Hematopoietic multipotent progenitor cell treated with erythropoietin and hydrocortisone succinate and interleukin-3 and kit ligand, for 15 days (in vitro differentiated cells): Measurements from ENCODE around the gene OR10Z1.

ENCODE experiments used
- DNase-seq: peaks from one replicate; pipeline ENCODE4 v3.0.0-alpha.2; 2015; ENCODE audit warnings: low spot score

Gene OR10Z1, protein sequence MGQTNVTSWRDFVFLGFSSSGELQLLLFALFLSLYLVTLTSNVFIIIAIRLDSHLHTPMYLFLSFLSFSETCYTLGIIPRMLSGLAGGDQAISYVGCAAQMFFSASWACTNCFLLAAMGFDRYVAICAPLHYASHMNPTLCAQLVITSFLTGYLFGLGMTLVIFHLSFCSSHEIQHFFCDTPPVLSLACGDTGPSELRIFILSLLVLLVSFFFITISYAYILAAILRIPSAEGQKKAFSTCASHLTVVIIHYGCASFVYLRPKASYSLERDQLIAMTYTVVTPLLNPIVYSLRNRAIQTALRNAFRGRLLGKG

DNA sequence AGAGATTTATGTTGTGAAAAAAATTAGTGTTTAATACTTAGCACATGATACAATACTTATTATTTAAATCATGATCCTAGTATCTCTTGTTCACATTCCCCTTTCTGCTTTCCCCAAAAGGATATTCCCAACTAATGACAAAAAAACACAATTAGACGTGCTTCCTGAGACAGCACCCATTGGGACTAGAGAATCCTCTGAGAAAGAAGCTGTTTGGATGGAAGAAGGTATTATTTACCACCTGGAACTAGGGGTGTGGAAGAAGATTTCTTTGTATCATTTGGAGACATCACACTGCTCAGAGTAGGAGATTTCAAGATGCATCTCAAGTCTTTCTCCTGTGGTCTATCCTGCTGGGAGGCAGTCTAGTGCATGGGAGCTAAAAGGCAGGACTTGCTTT is at the start of gene OR10Z1:
Gene OR10Z1 (plus strand): TSS at position 301 of the 400 bp plus-strand sequence. CDS start 1,171 bp downstream, outside the sequence.
- no peak for DNase-seq

DNA sequence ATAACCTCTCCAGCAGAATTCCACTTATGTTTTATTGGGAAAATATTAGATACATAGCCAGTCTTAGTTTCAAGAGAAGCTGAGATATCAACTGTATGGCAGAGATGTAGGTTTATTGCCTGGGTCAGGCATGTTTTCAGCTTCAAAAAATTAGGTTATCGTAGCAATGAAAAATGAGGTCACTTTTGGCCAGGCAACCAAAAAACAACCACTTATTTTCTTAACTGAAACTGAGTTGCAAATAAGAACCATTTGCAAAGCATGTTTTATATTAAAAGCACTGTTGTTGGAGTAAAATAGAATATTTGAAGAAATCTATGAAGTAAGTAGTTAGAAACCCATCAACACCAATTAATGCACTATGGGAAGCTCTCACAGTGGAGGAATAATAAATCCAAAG is 45.4 kb upstream of the OR10Z1 start:
- DNase-seq, result no peak

DNA sequence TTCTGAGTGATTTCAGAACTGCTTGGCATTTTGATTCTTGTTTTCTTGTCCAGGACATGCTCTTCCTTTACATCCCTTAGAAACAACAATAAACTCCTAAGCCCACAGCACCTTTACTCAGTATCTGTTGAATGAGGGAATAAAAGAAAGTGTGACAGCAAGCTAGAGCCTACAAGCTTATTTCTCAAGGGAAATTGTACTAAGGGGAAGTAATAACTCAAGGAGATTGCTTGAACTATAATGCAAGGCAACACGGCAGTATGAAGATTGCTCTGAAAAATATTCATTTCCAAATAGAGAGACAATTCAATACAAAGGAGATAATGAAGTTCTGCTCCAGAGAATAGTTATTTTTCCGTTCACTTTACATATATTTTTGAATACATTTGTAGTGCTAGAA is 41.2 kb upstream of the OR10Z1 start:
- DNase-seq, result no peak

DNA sequence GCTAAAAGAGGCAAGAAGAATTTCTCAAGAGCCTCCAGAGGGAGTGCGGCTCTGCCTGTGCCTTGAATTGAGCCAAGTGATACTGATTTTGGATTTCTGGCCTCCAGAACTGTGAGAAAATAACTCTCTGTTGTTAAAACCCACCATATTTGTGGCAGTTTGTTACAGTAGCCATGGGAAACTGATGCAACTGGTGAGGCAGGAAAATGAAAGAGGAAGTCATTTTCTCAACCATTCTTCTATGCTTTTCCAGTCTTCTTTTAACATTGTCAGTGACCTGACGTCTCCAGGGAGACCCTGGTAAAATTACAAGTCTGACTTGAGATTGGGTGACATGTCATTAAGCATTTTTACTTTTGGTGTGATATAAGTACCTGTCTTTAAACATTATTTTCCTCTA is 40.5 kb upstream of the OR10Z1 start:
- no peak for DNase-seq

DNA sequence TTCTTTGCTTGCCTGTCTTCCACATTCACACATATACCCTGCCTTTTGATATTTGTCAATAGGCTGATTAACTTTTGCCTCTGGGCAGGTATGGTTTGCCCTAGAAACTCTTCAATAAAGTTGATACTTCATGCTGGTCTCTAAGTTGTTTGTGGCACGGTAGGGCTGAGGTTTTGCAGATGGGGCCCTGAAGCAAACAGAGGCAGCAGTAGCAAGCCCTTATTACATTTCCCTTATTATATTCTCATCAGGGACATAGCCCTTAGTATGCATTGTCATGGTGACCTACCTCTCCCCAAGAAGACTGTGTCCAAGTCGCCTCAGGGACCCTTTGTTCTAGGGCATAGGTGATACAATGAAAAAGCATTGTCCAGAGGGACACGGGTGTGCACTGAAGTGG is 34.6 kb upstream of the OR10Z1 start, which contains the start of gene OR6P1:
Gene OR6P1 (minus strand): TSS at position 101 of the 400 bp plus-strand sequence. CDS start 6,976 bp downstream, outside the sequence.
- DNase-seq, result no peak

DNA sequence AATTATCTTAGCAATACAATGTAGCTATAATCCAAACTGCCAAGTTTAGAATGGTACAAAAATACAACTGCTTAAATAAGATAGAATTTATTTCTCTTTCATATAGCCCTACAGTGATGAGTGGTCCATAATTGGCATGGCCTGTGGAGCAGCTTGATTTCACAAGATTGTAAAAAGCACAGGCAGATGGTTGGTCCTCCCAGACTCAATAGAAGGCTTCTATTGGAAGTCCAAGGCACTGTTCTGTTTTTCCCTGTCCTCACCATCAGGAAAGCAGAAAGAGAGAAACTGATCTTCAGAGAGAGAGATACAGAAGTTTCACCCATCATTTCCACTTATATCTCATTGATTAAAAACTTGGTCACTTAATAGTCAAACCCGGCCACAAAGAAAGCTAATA is 32.8 kb upstream of the OR10Z1 start:
- DNase-seq, result no peak

DNA sequence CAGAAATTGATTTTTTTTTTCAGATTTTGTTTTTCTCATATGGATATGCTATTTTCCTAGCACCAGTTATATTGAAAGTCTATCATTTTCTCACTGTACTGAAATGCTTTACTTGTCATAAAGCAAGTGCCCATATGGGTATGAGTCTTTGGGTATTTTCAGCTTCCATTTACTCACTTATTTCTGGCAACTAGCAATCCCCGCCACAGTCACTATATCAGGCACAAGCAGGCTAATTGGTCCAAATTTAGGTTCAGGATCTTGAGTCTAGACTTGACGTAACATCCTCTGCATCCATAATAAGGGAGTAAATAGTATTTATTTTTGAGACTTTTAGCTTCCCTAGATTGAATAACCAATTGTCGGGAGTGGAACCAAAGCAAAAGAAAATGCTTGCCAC is 27.5 kb upstream of the OR10Z1 start:
- no peak for DNase-seq

DNA sequence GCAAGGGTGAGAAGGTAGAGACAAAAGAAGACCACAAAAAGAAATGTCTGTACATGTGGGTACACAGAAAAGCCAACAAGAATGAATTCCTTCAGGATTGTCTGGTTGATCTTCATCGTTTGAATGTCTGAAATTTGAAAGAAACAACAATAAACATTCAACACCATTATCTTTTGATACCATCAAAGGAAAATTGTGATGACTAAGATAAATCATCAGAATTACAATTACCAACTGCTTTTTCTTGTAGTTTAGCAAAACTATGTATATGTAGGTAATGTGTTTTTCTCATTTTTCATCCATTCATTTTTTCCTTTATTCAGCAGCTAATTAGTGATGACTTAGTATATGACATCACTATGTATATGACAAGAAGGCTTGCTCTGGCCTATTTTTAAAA is 25.3 kb upstream of the OR10Z1 start, which contains the start of gene OR10X1:
Gene OR10X1 (minus strand): TSS at position 167 of the 400 bp plus-strand sequence. CDS start 0 bp downstream, at position 167.
- no peak for DNase-seq

DNA sequence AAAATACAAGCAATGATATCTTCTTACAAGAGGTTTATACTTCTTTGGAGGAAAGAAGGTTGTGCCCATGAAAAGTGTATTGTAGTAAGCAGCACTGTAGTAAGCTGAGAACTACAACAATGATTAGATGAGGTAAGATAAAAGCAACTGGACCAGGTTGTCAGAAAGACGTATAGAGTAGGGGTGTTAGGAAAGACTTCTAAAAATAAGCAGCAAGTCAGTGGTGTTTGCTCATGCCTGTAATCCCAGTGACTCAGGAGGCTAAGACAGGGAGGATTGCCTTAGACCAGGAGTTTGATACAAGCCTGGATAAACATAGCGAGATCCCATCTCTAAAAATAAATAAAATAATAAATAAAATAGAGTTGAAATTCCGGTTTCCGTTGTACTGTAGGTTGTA is 21.1 kb upstream of the OR10Z1 start:
- no peak for DNase-seq

DNA sequence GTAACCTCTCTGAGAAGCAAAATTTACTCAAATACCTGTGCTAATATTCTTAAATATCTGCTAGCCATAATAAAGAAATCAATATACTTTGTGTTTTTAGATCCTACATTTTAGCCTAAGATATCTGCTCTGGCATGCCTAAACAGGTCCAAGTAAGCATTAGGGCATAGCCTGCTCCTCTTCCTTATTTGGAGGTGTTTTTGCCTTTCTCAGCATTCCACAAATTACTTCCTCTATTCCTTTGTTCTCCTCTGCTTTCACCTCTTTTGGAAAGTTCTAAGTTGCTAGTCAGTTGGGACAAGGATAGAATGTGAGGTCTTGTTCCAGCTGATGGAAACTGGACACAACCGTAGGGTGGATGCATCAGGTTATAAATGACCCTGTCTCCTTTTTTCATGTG is 18.1 kb upstream of the OR10Z1 start:
- no peak for DNase-seq

DNA sequence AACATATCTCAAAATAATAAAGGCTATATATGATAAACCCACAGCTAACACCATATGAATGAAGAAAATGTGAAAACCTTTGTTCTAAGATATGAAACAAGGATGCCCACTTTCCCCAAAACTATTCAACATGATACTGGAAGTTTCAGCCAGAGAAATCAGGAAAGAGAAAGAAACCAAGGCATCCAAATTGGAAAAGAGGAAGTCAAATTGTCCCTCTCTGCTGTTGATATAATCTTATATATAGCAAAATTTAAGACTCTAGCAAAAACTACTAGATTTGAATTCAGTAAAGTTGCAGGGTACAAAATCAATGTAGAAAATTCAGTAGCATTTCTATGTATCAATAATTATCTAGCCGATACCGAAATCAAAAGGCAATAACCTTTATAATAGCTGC is 4.3 kb upstream of the OR10Z1 start:
- no peak for DNase-seq

DNA sequence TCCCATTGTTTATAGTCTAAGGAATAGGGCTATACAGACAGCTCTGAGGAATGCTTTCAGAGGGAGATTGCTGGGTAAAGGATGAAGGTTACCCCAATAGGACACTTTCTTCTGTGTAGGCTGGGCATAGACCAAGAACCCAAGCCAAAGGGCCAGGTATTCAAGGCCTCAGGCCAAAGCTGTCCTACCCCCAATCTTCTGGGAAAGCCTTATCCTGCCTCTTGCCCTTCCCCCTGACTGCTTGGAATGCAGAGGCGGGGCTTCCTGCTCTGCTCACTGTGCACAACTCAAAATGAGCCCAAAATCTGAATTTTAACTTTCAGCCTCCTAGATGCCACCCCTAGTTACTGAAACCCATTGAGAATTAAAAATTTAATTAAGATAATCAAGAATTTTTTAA is 2.2 kb downstream of the OR10Z1 start:
- peak; percentile 23 for DNase-seq

DNA sequence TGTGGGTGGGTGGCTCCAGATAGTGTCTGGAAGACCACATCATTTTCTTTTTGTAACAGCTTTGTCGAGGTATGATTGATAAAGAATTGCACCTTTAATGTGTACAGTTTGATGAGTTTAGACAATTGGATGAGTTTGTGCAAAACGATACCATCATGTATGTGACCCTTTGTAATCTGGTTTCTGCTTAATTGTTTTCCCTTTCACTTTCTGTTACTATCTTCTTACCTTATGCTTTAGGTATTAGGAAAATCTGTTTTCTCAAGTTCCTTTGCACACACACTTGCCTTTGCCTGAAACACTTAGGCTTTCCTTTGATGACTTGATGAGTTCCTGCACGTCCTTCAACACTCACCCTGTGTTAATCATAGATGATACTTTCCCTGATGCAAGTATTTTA is 6.8 kb downstream of the OR10Z1 start:
- peak; percentile 6 for DNase-seq

DNA sequence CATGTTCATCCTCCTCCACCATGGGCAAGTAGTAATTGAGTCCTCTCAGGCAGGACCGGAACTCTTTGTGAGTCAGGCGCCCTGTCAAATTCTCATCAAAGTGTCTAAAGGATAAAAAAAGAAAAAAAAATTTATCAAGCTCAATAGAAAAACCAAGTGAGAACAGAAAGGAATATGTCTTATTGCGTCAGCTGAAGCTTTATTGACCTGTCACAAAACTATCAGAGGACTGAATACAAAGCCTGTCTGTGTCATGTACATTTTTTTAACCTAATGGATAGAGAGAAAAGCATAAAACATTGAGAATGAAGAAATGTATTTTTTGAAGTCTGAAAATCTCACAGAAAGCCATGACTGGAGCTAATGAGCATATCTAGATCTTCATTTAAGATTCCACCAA is 8.7 kb downstream of the OR10Z1 start:
- DNase-seq, result peak; percentile 2

DNA sequence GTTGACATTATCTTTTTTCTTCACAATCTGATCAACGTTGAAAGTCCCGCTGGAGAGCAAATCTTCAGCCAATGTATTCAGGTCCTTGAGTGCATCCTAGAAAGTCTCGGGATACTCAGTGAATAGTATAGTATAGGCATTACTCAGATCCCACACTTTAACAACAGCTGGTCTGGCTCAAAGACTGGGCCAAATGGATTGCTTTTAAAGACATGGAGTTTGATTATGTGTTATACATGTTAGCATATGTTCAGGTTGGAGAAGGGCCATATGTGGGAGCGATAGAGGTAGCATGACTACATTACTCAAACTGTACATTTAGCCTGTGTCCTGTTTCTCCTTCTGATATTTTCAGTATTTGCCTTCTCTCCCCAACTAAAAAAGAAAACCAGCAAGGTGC is 33.1 kb downstream of the OR10Z1 start:
- DNase-seq, result no peak

DNA sequence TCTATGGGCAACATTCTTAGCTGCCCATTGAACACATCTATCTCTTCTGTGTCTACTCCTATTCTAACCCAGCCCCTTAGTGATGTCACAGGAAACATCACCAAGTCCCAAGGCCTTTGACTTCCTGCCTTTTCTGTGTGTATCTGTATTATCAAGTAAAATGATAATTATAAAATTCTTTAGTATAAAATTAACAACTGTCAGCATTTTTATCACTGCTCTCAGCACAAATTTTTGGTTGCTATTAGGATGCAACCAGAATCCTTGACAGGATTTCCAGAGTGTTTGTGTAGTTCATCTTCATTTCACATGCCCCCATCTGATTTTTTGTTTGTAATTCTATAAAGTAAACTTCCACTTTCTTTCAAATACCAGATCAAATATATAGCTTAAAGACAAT is 33.8 kb downstream of the OR10Z1 start:
- DNase-seq, result no peak

DNA sequence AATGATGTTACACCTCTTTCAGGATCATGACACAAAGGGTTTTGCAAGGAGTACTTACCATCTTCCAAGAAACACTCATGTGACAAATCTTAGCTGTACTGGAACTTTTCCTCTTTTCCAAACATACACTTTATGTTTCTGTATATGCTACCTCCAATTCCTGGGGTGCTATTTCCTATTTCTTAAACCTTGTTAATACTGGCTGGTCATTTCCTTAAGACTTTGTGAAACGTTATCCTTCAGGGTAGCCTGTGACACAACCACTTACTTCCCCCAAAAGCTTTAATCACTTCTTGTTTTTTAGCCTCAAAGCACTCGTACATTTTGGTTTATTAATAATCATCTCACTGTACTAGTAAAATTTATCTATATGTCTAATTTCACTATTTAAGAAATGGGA is 39.4 kb downstream of the OR10Z1 start:
- DNase-seq, result no peak

DNA sequence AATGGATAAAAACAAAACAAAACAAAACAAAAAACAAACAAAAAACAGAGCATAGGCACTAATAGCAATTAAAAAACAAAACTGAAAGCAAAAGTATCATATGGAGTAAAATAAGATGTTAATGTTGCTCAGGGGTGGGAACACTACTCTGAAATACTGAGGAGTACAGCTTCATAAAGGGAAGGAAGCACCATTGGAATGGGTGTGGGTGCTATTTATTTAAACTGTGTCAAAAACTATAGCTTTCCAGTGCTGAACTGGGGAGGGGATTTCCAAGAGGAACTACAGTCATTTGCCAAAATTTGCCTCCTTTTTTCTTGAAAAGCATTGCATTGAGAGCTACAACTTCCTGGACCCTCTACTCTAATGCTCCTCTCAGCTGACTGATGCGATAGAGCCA is 41.4 kb downstream of the OR10Z1 start:
- DNase-seq, result no peak

DNA sequence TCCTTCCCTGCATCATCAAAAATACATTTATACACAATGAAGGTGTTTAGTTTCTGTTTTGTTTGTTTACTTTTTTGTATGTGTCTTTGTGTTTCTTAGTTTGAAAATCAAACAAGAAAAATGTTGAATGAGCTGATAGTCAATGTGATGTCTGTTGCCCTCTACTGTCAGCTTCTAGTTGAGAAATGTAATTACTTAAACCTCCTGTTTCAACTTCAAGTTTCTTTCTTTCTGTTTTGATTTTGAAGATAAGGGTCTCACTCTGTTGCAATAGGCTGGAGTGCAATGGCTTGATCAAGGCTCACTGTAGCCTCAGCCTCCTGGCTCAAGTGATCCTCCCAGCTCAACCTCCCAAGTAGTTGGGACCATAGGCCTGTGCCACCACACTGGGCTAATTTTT is 44.0 kb downstream of the OR10Z1 start:
- no peak for DNase-seq

DNA sequence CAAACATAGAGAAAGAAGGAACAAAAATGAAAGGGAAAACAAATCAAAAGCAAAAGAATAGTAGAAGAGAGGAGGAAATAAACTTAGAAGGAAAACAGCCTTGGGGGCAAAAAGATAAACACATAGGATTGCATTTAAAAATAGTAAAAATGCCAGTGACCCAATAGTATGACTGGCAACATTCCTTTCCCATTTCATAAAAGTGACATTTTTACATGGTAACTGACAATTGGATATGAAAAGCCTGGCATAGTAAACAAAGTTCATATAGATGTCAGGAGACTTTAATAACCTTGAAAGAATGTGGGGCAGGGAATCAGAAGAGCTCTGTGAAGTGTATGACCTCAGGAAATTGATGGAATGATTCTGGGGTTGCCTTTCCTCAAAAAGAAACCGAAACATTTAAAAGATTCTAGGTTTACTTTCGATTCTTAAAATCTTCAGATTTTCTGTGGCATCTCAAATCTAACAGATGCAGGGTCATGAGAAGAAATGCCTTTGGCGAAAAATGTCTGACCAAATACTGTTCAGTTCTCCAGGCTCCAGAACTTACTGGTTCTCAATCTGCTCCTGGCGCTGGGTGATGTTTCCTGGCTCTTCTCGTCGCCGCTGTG is 47.8 kb downstream of the OR10Z1 start:
- DNase-seq, result no peak

DNA sequence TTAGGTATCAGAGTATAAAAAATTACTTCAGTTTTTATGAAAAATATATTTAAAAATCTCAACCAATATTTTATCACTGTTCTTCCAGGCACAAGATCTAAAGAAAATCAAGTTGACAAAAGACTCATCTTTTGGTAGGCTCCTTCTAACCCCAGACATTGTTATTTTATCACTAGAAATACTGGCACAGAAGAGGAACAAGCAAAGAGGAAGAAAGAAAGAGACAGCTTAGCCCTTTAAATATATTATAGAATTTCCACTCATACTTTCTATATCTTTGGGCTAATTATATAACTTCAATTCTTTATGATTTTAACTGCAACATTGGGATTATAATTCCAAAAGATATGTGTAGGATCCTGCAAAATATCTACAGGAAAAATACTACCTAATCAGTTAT is 49.0 kb downstream of the OR10Z1 start:
- DNase-seq, result no peak

DNA sequence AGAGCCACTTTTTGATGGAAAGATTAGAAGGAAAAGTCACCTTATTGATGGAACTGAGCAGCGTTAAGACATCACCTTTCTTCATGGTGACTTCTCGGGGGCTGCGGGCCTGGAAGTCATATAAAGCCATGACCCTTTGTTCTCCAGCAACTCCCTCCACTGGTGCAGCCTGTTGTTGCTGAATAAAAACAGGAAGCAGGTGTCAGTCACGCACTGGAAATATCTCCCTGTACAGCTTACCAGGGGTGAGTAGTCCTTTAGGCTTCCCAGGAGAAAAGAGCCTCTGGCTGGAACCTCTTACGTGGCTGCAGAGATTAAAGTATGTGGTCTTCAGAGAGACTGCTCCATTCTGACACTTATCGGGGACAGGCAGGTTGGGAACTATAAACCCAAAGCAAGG is 49.5 kb downstream of the OR10Z1 start:
- DNase-seq, result no peak
